HEK293 (cell line): Measurements from ENCODE around the gene GALNTL6.

Experiments
- CTCF ChIA-PET: fragments of 350-600 bp; formaldehyde crosslinking; extraction: SDS; loops from one replicate; lab custom pipeline; 2021; ENCODE audit warnings: antibody characterized with exemption; lab: Yijun Ruan, JAX
- POLR2A ChIA-PET: fragments of 300-600 bp; formaldehyde crosslinking; extraction: SDS; loops from one replicate; lab custom pipeline; 2020; ENCODE audit warnings: antibody characterized with exemption, inconsistent platforms; lab: Yijun Ruan, JAX
- H3K27ac ChIP-seq: fragments of 200-500 bp; sonication (Bioruptor generic); 2 replicates; pipeline ENCODE4 v1.5.1; 2014; ENCODE audit warnings: low read depth, low read length, control low read depth, inconsistent platforms; ENCODE audit errors: extremely low read depth
- H3K36me3 ChIP-seq, 2 experiments: fragments of 200-500 bp in 1 of 2; sonication (Bioruptor generic) in 1 of 2; 1 replicate in 1 of 2; 2 replicates in 1 of 2; pipeline ENCODE4 v1.5.1; 2014 to 2017; ENCODE audit warnings: inconsistent platforms in 2 of 2, low read length in 2 of 2; ENCODE audit not compliant: control insufficient read depth in 2 of 2, insufficient read depth in 1 of 2
- H3K4me1 ChIP-seq: fragments of 200-500 bp; sonication (Bioruptor generic); 2 replicates; pipeline ENCODE4 v1.5.1; 2014; ENCODE audit warnings: mild to moderate bottlenecking, low read length, inconsistent platforms; ENCODE audit not compliant: control insufficient read depth, insufficient read depth
- H3K4me3 ChIP-seq: 2 replicates; pipeline ENCODE4 v1.5.1; 2011; ENCODE audit warnings: low read depth, mild to moderate bottlenecking, control low read depth, low read length, moderate library complexity
- H3K9me3 ChIP-seq: fragments of 200-500 bp; sonication (Bioruptor generic); 2 replicates; pipeline ENCODE4 v1.5.1; 2014; ENCODE audit warnings: low read depth, low read length, inconsistent platforms; ENCODE audit not compliant: control insufficient read depth, insufficient read depth
- GLI4 ChIP-seq: fragments of 450-650 bp; formaldehyde crosslinking; IDR thresholded peaks from 2 replicates; pipeline ENCODE4 v1.5.1; 2016; ENCODE audit warnings: missing biosample characterization, missing genetic modification characterization
- KLF10 ChIP-seq: fragments of 450-650 bp; IDR thresholded peaks from 2 replicates; pipeline ENCODE4 v1.5.1; 2018; ENCODE audit warnings: missing biosample characterization, mild to moderate bottlenecking, missing genetic modification characterization
- KLF8 ChIP-seq: fragments of 450-650 bp; formaldehyde crosslinking; IDR thresholded peaks from 2 replicates; pipeline ENCODE4 v1.5.1; 2016; ENCODE audit warnings: missing biosample characterization, missing genetic modification characterization
- MEIS1 ChIP-seq: sonication (generic); formaldehyde crosslinking; IDR thresholded peaks from 2 replicates; pipeline ENCODE4 v1.8.1; 2022; ENCODE audit warnings: missing genetic modification reagents, mild to moderate bottlenecking, borderline replicate concordance
- RBAK ChIP-seq: fragments of 450-650 bp; formaldehyde crosslinking; IDR thresholded peaks from 2 replicates; pipeline ENCODE4 v1.5.1; 2016; ENCODE audit warnings: missing biosample characterization, missing genetic modification characterization
- REPIN1 ChIP-seq: fragments of 450-650 bp; formaldehyde crosslinking; IDR thresholded peaks from 2 replicates; pipeline ENCODE4 v1.5.1; 2017; ENCODE audit warnings: missing biosample characterization, missing genetic modification characterization, low read depth
- REST ChIP-seq: fragments of 450-650 bp; formaldehyde crosslinking; IDR thresholded peaks from 2 replicates; pipeline ENCODE4 v1.5.1; 2016; ENCODE audit warnings: missing biosample characterization, missing genetic modification characterization
- SP2 ChIP-seq: fragments of 450-650 bp; formaldehyde crosslinking; IDR thresholded peaks from 2 replicates; pipeline ENCODE4 v1.5.1; 2016; ENCODE audit warnings: missing biosample characterization, missing genetic modification characterization
- ZBTB11 ChIP-seq: fragments of 450-650 bp; formaldehyde crosslinking; conservative IDR thresholded peaks from 2 replicates; pipeline ENCODE4 v1.5.1; 2016; ENCODE audit warnings: low read depth, missing biosample characterization, missing genetic modification characterization
- ZIC2 ChIP-seq: fragments of 450-650 bp; formaldehyde crosslinking; IDR thresholded peaks from 2 replicates; pipeline ENCODE4 v1.5.1; 2016; ENCODE audit warnings: missing biosample characterization, missing genetic modification characterization
- ZNF239 ChIP-seq: fragments of 450-650 bp; formaldehyde crosslinking; IDR thresholded peaks from 2 replicates; pipeline ENCODE4 v1.5.1; 2016; ENCODE audit warnings: missing biosample characterization, missing genetic modification characterization
- ZNF449 ChIP-seq: fragments of 450-650 bp; formaldehyde crosslinking; IDR thresholded peaks from 2 replicates; pipeline ENCODE4 v1.5.1; 2017; ENCODE audit warnings: missing biosample characterization, mild to moderate bottlenecking, missing genetic modification characterization, moderate library complexity
- ZNF560 ChIP-seq: fragments of 450-650 bp; formaldehyde crosslinking; IDR thresholded peaks from 2 replicates; pipeline ENCODE4 v1.5.1; 2017; ENCODE audit warnings: missing biosample characterization, missing genetic modification characterization, borderline replicate concordance
- ZNF561 ChIP-seq: fragments of 450-650 bp; IDR thresholded peaks from 2 replicates; pipeline ENCODE4 v1.5.1; 2018; ENCODE audit warnings: missing biosample characterization, missing genetic modification characterization, borderline replicate concordance
- ZNF626 ChIP-seq: fragments of 450-650 bp; sonication (Bioruptor Pico); formaldehyde crosslinking; IDR thresholded peaks from 2 replicates; pipeline ENCODE4 v1.5.1; 2018; ENCODE audit warnings: missing biosample characterization, missing genetic modification characterization, inconsistent platforms
- TF ChIP-seq, protein P1 (sequence below): sonication (generic); formaldehyde crosslinking; IDR thresholded peaks from 2 replicates; pipeline ENCODE4 v1.8.1; 2022; ENCODE audit warnings: mild to moderate bottlenecking, moderate library complexity, missing genetic modification reagents
- TF ChIP-seq, protein P2 (sequence below): IDR thresholded peaks from 2 replicates; pipeline ENCODE4 v1.6.1; 2011; ENCODE audit warnings: mild to moderate bottlenecking, low read depth, low read length, borderline replicate concordance

GALNTL6 gene

DNA sequence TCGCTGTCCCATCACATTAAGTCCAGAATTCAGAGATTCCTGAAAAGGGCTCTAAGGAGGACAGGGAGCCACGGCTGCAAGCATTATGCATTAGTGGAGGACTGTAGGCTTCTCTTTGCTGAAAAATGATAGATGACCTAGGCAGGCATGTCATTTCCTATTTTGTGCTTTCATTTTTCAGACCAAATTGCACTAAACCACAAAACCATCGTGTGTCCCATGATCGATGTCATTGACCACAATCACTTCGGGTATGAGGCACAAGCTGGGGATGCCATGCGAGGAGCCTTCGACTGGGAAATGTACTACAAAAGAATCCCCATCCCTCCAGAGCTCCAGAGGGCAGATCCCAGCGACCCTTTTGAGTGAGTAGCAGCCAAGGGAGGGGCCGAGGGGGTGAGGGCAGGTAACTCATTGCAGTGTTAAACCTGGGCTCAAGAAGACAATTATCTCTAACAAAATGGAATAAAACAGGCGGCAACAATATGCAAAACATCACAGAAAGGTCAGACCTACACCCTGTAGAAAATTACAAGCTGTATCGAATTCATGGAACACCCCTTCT, 1000.2 kb downstream of the GALNTL6 start:
- H3K36me3 ChIP-seq, result no peaks in the 10 kb centered on the region
- no peak overlapping the region for H3K27ac ChIP-seq
- no peaks in the 10 kb centered on the region for H3K4me1 ChIP-seq
- no peak for TF ChIP-seq RBAK (tag by site-specific recombination)
- H3K9me3 ChIP-seq, result no peaks in the 10 kb centered on the region
- ChIA-PET CTCF (no interaction called here), POLR2A (no interaction called here)
- H3K4me3 ChIP-seq, result no peak overlapping the region

DNA sequence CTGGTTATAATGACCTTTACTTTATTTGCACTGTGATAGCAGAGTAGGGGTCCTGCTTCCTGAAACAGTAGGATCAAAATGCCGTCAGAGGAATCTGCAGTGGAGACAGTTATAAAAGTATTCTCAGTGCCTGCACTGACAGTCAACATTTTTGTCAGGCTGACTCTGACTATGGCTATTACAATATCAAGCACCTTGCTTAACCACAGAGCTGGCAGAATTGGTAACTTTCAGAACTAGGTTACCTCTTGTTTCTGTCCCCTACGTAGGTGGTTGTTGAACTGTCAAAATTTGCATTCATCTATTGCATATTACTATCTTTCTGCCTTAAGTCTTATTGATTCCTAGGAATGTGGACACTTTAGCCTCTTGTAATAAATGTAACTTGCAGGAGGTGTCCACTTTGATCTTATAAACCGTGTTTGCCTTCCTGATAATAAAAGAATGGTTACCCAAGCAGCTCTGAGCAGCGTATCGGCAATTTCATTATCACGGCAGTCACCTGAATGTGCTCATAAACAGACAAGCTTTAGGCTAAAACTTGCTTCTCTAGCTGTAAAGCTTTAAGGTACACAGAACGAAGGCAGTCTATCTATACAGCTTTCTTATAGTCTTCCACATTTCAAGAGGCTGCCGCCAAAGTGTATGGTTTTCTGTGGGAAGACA, 1002.4 kb downstream of the GALNTL6 start:
- Histone ChIP-seq H3K4me3 (no peak overlapping the region), H3K36me3 (no peaks in the 10 kb centered on the region), H3K9me3 (no peaks in the 10 kb centered on the region), H3K4me1 (no peaks in the 10 kb centered on the region), H3K27ac (no peak overlapping the region)
- ChIA-PET POLR2A (no interaction called here), CTCF (no interaction called here)
- TF ChIP-seq ZNF449 (tag by site-specific recombination) (no peak), ZNF239 (tag by site-specific recombination) (no peak), ZNF626 (tag by site-specific recombination) (no peak), ZNF561 (tag by site-specific recombination) (no peak), REST (tag by site-specific recombination) (no peak), MEIS1 (no peak), KLF10 (tag by site-specific recombination) (no peak), KLF8 (tag by site-specific recombination) (no peak), SP2 (no peak), GLI4 (tag by site-specific recombination) (no peak), REPIN1 (tag by site-specific recombination) (no peak), ZNF560 (tag by site-specific recombination) (no peak), ZIC2 (tag by site-specific recombination) (no peak), ZBTB11 (tag by site-specific recombination) (no peak)
- TF ChIP-seq, protein P1, sequence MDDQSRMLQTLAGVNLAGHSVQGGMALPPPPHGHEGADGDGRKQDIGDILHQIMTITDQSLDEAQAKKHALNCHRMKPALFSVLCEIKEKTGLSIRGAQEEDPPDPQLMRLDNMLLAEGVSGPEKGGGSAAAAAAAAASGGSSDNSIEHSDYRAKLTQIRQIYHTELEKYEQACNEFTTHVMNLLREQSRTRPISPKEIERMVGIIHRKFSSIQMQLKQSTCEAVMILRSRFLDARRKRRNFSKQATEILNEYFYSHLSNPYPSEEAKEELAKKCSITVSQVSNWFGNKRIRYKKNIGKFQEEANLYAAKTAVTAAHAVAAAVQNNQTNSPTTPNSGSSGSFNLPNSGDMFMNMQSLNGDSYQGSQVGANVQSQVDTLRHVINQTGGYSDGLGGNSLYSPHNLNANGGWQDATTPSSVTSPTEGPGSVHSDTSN (CRISPR knock-in tag), result no peak
- TF ChIP-seq, protein P2, sequence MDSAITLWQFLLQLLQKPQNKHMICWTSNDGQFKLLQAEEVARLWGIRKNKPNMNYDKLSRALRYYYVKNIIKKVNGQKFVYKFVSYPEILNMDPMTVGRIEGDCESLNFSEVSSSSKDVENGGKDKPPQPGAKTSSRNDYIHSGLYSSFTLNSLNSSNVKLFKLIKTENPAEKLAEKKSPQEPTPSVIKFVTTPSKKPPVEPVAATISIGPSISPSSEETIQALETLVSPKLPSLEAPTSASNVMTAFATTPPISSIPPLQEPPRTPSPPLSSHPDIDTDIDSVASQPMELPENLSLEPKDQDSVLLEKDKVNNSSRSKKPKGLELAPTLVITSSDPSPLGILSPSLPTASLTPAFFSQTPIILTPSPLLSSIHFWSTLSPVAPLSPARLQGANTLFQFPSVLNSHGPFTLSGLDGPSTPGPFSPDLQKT, result no peak
